A549 (cell line): ENCODE results near the gene TCEA2. TPM values are rescaled to one million over a fixed set of nuclear protein-coding genes. Genes with fewer than 3 reads are reported as not detected.

Experiments used
- ATAC-seq, 2 experiments: fragments of 200-7000 bp in 1 of 2; fragments of >200 bp in 1 of 2; cut with Nextera tagmentation in 1 of 2; cut with Tn5 transposase in 1 of 2; 3 replicates each; pipeline versions ENCODE4 v1.8.0 to v1.9.1; 2018 to 2020; ENCODE audit warnings: mild to moderate bottlenecking in 1 of 2, moderate library complexity in 1 of 2
- CTCF ChIA-PET: fragments of 300-600 bp; sonication (Branson Sonifier 250); formaldehyde crosslinking; extraction: SDS; loops from one replicate; lab custom pipeline; 2021; ENCODE audit warnings: antibody characterized with exemption, inconsistent platforms; lab: Yijun Ruan, JAX
- POLR2A ChIA-PET: fragments of 350-600 bp; formaldehyde crosslinking; extraction: SDS; loops from one replicate; lab custom pipeline; 2021; ENCODE audit warnings: antibody characterized with exemption, inconsistent platforms; lab: Yijun Ruan, JAX
- DNase-seq, 2 experiments: peaks; one replicate each; pipeline versions ENCODE4 v3.0.0 to v3.0.0-alpha.2; 2011 to 2016; ENCODE audit warnings: low read depth in 1 of 2, low spot score in 1 of 2
- FAIRE-seq: peaks from 2 replicates; lab custom pipeline; 2011; peaks lifted over from hg19 to GRCh38; lab: Jason Lieb, UNC
- H3K27ac ChIP-seq, 2 experiments: fragments of >200 bp; sonication (Bioruptor Twin); formaldehyde crosslinking; 3 replicates each; pipeline ENCODE4 v1.5.1; 2016 to 2017
- H3K4me1 ChIP-seq: fragments of >200 bp; sonication (Bioruptor Twin); formaldehyde crosslinking; 3 replicates; pipeline ENCODE4 v1.6.1; 2016
- H3K4me2 ChIP-seq: fragments of >200 bp; sonication (Bioruptor Twin); formaldehyde crosslinking; 3 replicates; pipeline ENCODE4 v1.6.1; 2016
- H3K4me3 ChIP-seq: fragments of >200 bp; sonication (Bioruptor Twin); formaldehyde crosslinking; 3 replicates; pipeline ENCODE4 v1.5.1; 2016
- H3K9me3 ChIP-seq: fragments of >200 bp; sonication (Bioruptor Twin); formaldehyde crosslinking; 3 replicates; pipeline ENCODE4 v1.6.1; 2016
- CBX8 ChIP-seq: fragments of 200-600 bp; sonication (generic); IDR thresholded peaks from 2 replicates; pipeline ENCODE4 v1.6.1; 2016
- CHD4 ChIP-seq: fragments of 200-600 bp; sonication (generic); IDR thresholded peaks from 2 replicates; pipeline ENCODE4 v1.6.1; 2016; ENCODE audit warnings: antibody characterized with exemption, mild to moderate bottlenecking, borderline replicate concordance
- EP300 ChIP-seq, 2 experiments: fragments of >200 bp; sonication (Bioruptor Twin); formaldehyde crosslinking; IDR thresholded peaks; 2 replicates in 1 of 2; 3 replicates in 1 of 2; pipeline ENCODE4 v1.6.1; 2016 to 2017
- ESRRA ChIP-seq: fragments of 150-350 bp; IDR thresholded peaks from 2 replicates; pipeline ENCODE4 v1.6.1; 2014; ENCODE audit warnings: mild to moderate bottlenecking, low read length, borderline replicate concordance
- HDAC2 ChIP-seq: fragments of 200-600 bp; sonication (generic); IDR thresholded peaks from 2 replicates; pipeline ENCODE4 v1.6.1; 2016
- HOXB13 ChIP-seq: fragments of 250-450 bp; sonication (Bioruptor Pico); IDR thresholded peaks from 2 replicates; pipeline ENCODE4 v1.5.0; 2020; ENCODE audit warnings: low read depth, mild to moderate bottlenecking, moderate library complexity
- JUNB ChIP-seq: fragments of >200 bp; sonication (Bioruptor Twin); formaldehyde crosslinking; IDR thresholded peaks from 2 replicates; pipeline ENCODE4 v1.6.1; 2016
- KDM1A ChIP-seq: fragments of 200-600 bp; sonication (generic); IDR thresholded peaks from 2 replicates; pipeline ENCODE4 v1.6.1; 2016; ENCODE audit warnings: low read depth, mild to moderate bottlenecking
- KDM5A ChIP-seq: fragments of 200-600 bp; sonication (generic); IDR thresholded peaks from 2 replicates; pipeline ENCODE4 v1.6.1; 2016; ENCODE audit warnings: antibody characterized with exemption, mild to moderate bottlenecking
- MAZ ChIP-seq: fragments of 150-350 bp; IDR thresholded peaks from 2 replicates; pipeline ENCODE4 v1.6.1; 2014; ENCODE audit warnings: antibody characterized with exemption, low read depth, low read length, borderline replicate concordance
- MYC ChIP-seq: IDR thresholded peaks from 2 replicates; pipeline ENCODE4 v1.6.1; 2012; ENCODE audit warnings: mild to moderate bottlenecking, inconsistent platforms, low read length, improper control_type of control experiment, borderline replicate concordance
- POLR2A ChIP-seq: IDR thresholded peaks from 2 replicates; pipeline ENCODE4 v1.6.1; 2012; ENCODE audit warnings: mild to moderate bottlenecking, low read length
- POLR2AphosphoS2 ChIP-seq: conservative IDR thresholded peaks from 2 replicates; pipeline ENCODE4 v1.6.1; 2012; ENCODE audit warnings: low read length, improper control_type of control experiment, inconsistent platforms
- RFX5 ChIP-seq: fragments of 450-650 bp; IDR thresholded peaks from 2 replicates; pipeline ENCODE4 v1.7.1; 2014; ENCODE audit warnings: antibody characterized with exemption, mild to moderate bottlenecking, moderate library complexity
- RNF2 ChIP-seq: fragments of 200-600 bp; sonication (generic); IDR thresholded peaks from 2 replicates; pipeline ENCODE4 v1.6.1; 2016; ENCODE audit warnings: low read depth, mild to moderate bottlenecking, antibody characterized with exemption, moderate library complexity, borderline replicate concordance
- SMC3 ChIP-seq: fragments of >200 bp; sonication (Bioruptor Twin); formaldehyde crosslinking; IDR thresholded peaks from 3 replicates; pipeline ENCODE4 v1.6.1; 2018; ENCODE audit warnings: inconsistent platforms
- TFCP2L1 ChIP-seq: fragments of 250-450 bp; sonication (Bioruptor Pico); IDR thresholded peaks from 2 replicates; pipeline ENCODE4 v1.5.0; 2021; ENCODE audit warnings: mild to moderate bottlenecking
- WGBS: methylation state at CpG from one replicate; pipeline ENCODE4 v1.1.6; 2017; ENCODE audit errors: missing lambda C conversion rate; 5-methylcytosine and 5-hydroxymethylcytosine counted together
- polyA plus RNA-seq, 4 experiments: library from polyadenylated mRNA; depleted of rRNA in 3 of 4; stranded (reverse); fragments of >200 nt; fragmentation: RNase III in 1 of 4; extraction: RNeasy Plus Mini Kit Qiagen cat#74134 plus additional on column Dnase treatment in 1 of 4; gene quantifications; 2 replicates in 3 of 4; 3 replicates in 1 of 4; pipeline ENCODE4 v1.2.3, GENCODE V29; 2011 to 2017
- TF ChIP-seq, protein P1 (sequence below): IDR thresholded peaks from 2 replicates; pipeline ENCODE4 v1.6.1; 2012
- TF ChIP-seq, protein P2 (sequence below): fragments of 200-600 bp; sonication (generic); IDR thresholded peaks from 2 replicates; pipeline ENCODE4 v1.6.1; 2016; ENCODE audit warnings: antibody characterized with exemption, mild to moderate bottlenecking, moderate library complexity
- TF ChIP-seq, protein P3 (sequence below): fragments of 250-450 bp; sonication (Bioruptor Pico); IDR thresholded peaks from 2 replicates; pipeline ENCODE4 v1.5.0; 2021; ENCODE audit warnings: mild to moderate bottlenecking, moderate library complexity, borderline replicate concordance
- TF ChIP-seq, protein P4 (sequence below): fragments of 150-350 bp; IDR thresholded peaks from 2 replicates; pipeline ENCODE4 v1.6.1; 2014; ENCODE audit warnings: low read depth, mild to moderate bottlenecking, low read length
- TF ChIP-seq, protein P5 (sequence below): IDR thresholded peaks from 2 replicates; pipeline ENCODE4 v1.6.1; 2012
- TF ChIP-seq, protein P6 (sequence below): fragments of >200 bp; sonication (Bioruptor Twin); formaldehyde crosslinking; IDR thresholded peaks from 3 replicates; pipeline ENCODE4 v1.6.1; 2016
- TF ChIP-seq, protein P7 (sequence below): fragments of >200 bp; sonication (Bioruptor Twin); formaldehyde crosslinking; IDR thresholded peaks from 2 replicates; pipeline ENCODE4 v1.6.1; 2016

TCEA2 gene
- polyA plus RNA-seq, 2 of the 4 experiments (the other 2 are of a cell fraction) = 11.2 to 29.8 TPM

DNA sequence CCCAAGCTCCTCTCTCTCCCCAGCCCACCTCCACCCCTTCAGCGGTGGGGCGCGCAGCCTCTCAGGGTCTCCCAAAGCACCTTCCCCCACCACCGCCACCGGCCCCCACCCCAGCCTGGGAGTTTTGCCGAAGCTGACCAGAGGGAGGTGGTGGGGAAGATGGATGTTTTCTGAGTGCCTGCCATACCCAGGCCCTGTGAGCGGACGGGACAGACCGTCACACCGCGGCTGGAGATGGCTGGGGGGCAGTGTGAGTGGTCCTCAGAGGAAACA lies 21.3 kb upstream of the TCEA2 start (continued):
- TF ChIP-seq ESRRA = no peak
- no peak for TF ChIP-seq HDAC2
- TF ChIP-seq CBX8 = no peak
- no peak for TF ChIP-seq RFX5
- TF ChIP-seq JUNB = no peak

DNA sequence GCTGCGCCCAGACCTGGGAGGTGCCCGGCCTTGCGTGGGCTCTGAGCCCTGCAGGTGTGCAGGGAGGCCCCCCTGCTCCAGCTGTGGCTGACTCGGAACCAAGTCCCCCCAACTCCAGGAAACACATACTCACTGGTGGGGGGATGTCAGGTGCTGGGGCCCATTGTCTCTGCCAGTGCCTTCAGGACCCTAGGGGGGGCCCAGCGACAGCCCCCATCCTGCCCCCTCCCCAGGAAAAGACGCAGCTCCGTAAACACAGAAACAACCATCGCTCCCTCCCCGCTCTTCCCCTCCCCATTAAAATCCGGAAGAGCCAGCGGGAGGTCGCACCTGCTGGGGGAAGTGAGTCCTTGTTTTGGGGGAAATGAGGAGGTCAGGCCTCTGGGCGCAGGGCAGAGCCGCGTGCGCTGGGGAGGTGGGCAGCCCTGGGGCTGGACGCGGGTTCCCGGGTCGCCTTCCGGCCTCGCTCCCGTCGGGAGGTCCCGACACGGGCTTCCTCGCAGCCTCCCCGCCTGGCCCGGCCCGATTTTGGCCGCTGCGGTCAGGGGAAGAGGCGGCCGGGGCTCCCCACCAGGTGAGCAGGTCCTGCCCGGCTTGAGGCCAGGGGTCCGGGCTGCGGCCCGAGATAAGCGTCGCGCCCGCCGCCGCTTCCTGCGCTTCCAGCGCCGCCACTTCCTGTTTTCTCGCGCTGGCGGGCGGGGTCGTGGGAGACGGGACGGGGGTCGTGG lies 20.8 kb upstream of the TCEA2 start:
- POLR2A ChIA-PET = no interaction called here
- H3K4me3 ChIP-seq = no peak overlapping the region
- no peak for DNase-seq

More for the DNA sequence above, 20.8 kb upstream of the TCEA2 start:
- Histone ChIP-seq H3K27ac (0 out of 6 replicates have a peak overlapping the region, but pooled peaks of 1 of the 2 experiments have one; percentile 10), H3K9me3 (no peaks in the 10 kb centered on the region), H3K4me2 (no peak overlapping the region)
- 78% methylated on average over 47 of the region's 55 CpGs for WGBS
- no peak for FAIRE-seq
- CTCF ChIA-PET = interaction anchor here (0.8 to 7.1 kb wide), 4 partner anchors 11 to 62 kb away, joined by 3 to 143 read pairs (median 58); partner anchors contain the start of gene TCEA2
- ATAC-seq = no peak
- TF ChIP-seq RNF2 = no peak
- no peak for TF ChIP-seq MYC
- TF ChIP-seq, protein P1, sequence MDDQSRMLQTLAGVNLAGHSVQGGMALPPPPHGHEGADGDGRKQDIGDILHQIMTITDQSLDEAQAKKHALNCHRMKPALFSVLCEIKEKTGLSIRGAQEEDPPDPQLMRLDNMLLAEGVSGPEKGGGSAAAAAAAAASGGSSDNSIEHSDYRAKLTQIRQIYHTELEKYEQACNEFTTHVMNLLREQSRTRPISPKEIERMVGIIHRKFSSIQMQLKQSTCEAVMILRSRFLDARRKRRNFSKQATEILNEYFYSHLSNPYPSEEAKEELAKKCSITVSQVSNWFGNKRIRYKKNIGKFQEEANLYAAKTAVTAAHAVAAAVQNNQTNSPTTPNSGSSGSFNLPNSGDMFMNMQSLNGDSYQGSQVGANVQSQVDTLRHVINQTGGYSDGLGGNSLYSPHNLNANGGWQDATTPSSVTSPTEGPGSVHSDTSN = no peak
- TF ChIP-seq TFCP2L1 = no peak
- no peak for TF ChIP-seq KDM5A
- TF ChIP-seq HOXB13 (CRISPR knock-in tag) = no peak
- TF ChIP-seq POLR2AphosphoS2 = no peak
- no peak for TF ChIP-seq SMC3
- no peak for TF ChIP-seq POLR2A
- TF ChIP-seq EP300 (IDR thresholded peaks at IDR 0.05) = no peak
- TF ChIP-seq, protein P2, sequence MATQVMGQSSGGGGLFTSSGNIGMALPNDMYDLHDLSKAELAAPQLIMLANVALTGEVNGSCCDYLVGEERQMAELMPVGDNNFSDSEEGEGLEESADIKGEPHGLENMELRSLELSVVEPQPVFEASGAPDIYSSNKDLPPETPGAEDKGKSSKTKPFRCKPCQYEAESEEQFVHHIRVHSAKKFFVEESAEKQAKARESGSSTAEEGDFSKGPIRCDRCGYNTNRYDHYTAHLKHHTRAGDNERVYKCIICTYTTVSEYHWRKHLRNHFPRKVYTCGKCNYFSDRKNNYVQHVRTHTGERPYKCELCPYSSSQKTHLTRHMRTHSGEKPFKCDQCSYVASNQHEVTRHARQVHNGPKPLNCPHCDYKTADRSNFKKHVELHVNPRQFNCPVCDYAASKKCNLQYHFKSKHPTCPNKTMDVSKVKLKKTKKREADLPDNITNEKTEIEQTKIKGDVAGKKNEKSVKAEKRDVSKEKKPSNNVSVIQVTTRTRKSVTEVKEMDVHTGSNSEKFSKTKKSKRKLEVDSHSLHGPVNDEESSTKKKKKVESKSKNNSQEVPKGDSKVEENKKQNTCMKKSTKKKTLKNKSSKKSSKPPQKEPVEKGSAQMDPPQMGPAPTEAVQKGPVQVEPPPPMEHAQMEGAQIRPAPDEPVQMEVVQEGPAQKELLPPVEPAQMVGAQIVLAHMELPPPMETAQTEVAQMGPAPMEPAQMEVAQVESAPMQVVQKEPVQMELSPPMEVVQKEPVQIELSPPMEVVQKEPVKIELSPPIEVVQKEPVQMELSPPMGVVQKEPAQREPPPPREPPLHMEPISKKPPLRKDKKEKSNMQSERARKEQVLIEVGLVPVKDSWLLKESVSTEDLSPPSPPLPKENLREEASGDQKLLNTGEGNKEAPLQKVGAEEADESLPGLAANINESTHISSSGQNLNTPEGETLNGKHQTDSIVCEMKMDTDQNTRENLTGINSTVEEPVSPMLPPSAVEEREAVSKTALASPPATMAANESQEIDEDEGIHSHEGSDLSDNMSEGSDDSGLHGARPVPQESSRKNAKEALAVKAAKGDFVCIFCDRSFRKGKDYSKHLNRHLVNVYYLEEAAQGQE = no peak
- TF ChIP-seq CHD4 = no peak
- TF ChIP-seq, protein P3, sequence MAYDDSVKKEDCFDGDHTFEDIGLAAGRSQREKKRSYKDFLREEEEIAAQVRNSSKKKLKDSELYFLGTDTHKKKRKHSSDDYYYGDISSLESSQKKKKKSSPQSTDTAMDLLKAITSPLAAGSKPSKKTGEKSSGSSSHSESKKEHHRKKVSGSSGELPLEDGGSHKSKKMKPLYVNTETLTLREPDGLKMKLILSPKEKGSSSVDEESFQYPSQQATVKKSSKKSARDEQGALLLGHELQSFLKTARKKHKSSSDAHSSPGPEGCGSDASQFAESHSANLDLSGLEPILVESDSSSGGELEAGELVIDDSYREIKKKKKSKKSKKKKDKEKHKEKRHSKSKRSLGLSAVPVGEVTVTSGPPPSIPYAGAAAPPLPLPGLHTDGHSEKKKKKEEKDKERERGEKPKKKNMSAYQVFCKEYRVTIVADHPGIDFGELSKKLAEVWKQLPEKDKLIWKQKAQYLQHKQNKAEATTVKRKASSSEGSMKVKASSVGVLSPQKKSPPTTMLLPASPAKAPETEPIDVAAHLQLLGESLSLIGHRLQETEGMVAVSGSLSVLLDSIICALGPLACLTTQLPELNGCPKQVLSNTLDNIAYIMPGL (CRISPR knock-in tag) = no peak
- TF ChIP-seq, protein P4, sequence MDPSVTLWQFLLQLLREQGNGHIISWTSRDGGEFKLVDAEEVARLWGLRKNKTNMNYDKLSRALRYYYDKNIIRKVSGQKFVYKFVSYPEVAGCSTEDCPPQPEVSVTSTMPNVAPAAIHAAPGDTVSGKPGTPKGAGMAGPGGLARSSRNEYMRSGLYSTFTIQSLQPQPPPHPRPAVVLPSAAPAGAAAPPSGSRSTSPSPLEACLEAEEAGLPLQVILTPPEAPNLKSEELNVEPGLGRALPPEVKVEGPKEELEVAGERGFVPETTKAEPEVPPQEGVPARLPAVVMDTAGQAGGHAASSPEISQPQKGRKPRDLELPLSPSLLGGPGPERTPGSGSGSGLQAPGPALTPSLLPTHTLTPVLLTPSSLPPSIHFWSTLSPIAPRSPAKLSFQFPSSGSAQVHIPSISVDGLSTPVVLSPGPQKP = no peak
- TF ChIP-seq, protein P5, sequence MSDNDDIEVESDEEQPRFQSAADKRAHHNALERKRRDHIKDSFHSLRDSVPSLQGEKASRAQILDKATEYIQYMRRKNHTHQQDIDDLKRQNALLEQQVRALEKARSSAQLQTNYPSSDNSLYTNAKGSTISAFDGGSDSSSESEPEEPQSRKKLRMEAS = no peak
- TF ChIP-seq, protein P6, sequence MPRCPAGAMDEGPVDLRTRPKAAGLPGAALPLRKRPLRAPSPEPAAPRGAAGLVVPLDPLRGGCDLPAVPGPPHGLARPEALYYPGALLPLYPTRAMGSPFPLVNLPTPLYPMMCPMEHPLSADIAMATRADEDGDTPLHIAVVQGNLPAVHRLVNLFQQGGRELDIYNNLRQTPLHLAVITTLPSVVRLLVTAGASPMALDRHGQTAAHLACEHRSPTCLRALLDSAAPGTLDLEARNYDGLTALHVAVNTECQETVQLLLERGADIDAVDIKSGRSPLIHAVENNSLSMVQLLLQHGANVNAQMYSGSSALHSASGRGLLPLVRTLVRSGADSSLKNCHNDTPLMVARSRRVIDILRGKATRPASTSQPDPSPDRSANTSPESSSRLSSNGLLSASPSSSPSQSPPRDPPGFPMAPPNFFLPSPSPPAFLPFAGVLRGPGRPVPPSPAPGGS = no peak
- TF ChIP-seq, protein P7, sequence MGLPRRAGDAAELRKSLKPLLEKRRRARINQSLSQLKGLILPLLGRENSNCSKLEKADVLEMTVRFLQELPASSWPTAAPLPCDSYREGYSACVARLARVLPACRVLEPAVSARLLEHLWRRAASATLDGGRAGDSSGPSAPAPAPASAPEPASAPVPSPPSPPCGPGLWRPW = no peak
- TF ChIP-seq HDAC2 = no peak
- no peak for TF ChIP-seq MAZ
- no peak for TF ChIP-seq KDM1A
- TF ChIP-seq, all 56 proteins: peak for 0
- H3K4me1 ChIP-seq = peaks cover 33% of the 10 kb centered on the region
